ENCODE data around the gene KCNT2.

- no peak for TF ChIP-seq SMAD1 (IDR thresholded peaks at IDR 0.05; ENCODE audit: low read depth, partially characterized antibody)
- no peak for TF ChIP-seq BCL3 (IDR thresholded peaks at IDR 0.05; ENCODE audit: borderline replicate concordance, insufficient read depth, low read depth, low read length, poor library complexity, severe bottlenecking)
- no peak for TF ChIP-seq SKIL (IDR thresholded peaks at IDR 0.05; ENCODE audit: low read depth, poor library complexity, severe bottlenecking)
- no peak for TF ChIP-seq POLR2AphosphoS5 (IDR thresholded peaks at IDR 0.05; ENCODE audit: low read length)
- no peak for TF ChIP-seq DPF2 (IDR thresholded peaks at IDR 0.05)
- TF ChIP-seq GABPA (IDR thresholded peaks at IDR 0.05; ENCODE audit: low read depth) = no peak
- TF ChIP-seq CHD2 (IDR thresholded peaks at IDR 0.05; ENCODE audit: borderline replicate concordance, low read depth, low read length) = no peak
- no peak for TF ChIP-seq CTCF (IDR thresholded peaks at IDR 0.05 in 2 of 3, conservative IDR thresholded peaks at IDR 0.05 in 1 of 3; ENCODE audit: control insufficient read depth in 2 of 3, extremely low read depth in 1 of 3, insufficient read depth in 1 of 3, low read depth in 3 of 3, low read length in 3 of 3)
- TF ChIP-seq TAF1 (IDR thresholded peaks at IDR 0.05; ENCODE audit: borderline replicate concordance, low read depth, low read length) = no peak
- TF ChIP-seq SMAD5 (IDR thresholded peaks at IDR 0.05; ENCODE audit: low read depth) = no peak
- TF ChIP-seq PML (IDR thresholded peaks at IDR 0.05; ENCODE audit: low read length) = no peak
These were observed 192.3 kb downstream of the KCNT2 start for GRCh38 chr1:196415978-196416377.

Data from GM12878 (cell line).